Activated CD8-positive, alpha-beta memory T cell treated with anti-CD3 and anti-CD28 coated beads for 48 hours (primary cell): ENCODE results near the gene PCDHB8.
"Not testable (repeated sequence)": the region's sequence is repeated elsewhere in the genome, so short reads cannot be mapped to it uniquely, and the experiment has no call there.

Experiments used
- DNase-seq, 3 experiments: peaks; one replicate each; pipeline ENCODE4 v3.0.0-alpha.2; 2020; ENCODE audit warnings: low read depth in 2 of 3, low spot score in 2 of 3

PCDHB8 gene

DNA sequence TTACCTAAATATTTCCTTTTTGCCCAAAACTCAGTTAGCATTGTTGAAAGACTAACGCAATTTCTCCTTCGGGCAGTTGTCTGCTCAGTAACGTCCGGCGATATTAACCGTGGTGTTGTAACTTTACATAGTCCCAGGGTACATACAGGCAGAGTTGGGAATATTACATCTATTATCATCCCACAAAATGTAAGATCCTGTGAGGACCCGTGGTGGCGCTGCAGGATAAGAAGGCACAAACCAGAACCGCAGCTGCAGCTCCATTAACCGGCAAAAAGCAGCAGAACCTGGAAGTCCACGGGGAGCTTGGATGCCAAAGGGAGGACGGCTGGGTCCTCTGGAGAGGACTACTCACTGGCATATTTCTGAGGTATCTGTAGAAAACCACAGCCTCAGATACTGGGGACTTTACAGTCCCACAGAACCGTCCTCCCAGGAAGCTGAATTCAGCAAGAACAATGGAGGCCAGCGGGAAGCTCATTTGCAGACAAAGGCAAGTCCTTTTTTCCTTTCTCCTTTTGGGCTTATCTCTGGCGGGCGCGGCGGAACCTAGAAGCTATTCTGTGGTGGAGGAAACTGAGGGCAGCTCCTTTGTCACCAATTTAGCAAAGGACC lies at the start of gene PCDHB8:
Gene PCDHB8 (plus strand): TSS at position 214 of the 615 bp plus-strand sequence. CDS start 245 bp downstream, at position 459.
- DNase-seq, result not testable (repeated sequence)

DNA sequence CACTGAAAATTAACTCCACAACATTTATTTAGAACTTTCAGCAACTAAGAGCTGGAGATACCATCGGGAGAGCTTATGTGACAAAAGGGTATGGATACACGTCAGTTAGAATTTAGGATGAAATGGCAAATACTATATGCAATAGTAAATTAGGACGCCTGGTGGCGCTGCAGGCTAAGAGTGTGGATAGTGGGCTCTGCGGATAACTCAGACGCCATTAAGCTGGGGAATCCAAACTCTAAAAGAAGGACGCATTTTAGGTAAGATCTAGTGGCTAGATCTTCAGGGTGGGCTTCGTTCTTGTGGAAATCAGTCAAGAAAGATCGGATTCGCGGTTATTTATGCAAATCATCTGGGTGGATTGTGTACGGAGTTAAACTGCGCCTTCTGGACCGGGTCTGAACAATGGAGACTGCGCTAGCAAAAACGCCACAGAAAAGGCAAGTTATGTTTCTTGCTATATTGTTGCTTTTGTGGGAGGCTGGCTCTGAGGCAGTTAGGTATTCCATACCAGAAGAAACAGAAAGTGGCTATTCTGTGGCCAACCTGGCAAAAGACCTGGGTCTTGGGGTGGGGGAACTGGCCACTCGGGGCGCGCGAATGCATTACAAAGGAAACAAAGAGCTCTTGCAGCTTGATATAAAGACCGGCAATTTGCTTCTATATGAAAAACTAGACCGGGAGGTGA lies 42.4 kb upstream of the PCDHB8 start, which contains the start of gene PCDHB5:
Gene PCDHB5 (plus strand): TSS at position 177 of the 688 bp plus-strand sequence. CDS start 229 bp downstream, at position 406.
- no peak for DNase-seq

- no peak for DNase-seq
Measured at GRCh38 chr5:141135718-141136266, 41.8 kb upstream of the PCDHB8 start.

DNA sequence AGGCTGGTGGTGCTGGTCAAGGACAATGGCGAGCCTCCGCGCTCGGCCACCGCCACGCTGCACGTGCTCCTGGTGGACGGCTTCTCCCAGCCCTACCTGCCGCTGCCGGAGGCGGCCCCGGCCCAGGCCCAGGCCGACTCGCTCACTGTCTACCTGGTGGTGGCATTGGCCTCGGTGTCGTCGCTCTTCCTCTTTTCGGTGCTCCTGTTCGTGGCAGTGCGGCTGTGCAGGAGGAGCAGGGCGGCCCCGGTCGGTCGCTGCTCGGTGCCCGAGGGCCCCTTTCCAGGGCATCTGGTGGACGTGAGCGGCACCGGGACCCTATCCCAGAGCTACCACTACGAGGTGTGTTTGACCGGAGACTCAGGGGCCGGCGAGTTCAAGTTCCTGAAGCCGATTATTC lies 40.2 kb upstream of the PCDHB8 start:
- not testable (repeated sequence) for DNase-seq

DNA sequence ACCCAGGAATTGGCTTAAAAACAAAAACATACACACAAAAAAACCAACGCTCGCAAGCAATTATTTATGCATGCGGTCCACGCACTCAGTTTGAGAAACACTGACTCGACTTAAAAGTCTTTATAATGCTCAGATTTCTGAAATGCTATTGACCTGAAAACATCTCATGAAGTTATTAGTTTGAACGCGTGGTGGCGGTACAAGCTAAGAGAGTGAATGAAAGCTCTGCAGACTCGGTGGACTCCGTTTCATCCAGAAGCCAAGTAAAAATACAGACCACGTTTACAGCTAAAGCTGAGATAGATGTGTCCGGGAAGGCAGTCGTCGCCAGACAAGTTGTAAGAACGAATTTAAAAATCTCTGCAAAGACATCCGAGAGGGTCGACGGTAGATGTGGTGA lies 27.8 kb upstream of the PCDHB8 start, which contains the start of gene PCDHB6:
Gene PCDHB6 (plus strand): TSS at position 246 of the 400 bp plus-strand sequence. CDS start 201 bp downstream, outside the sequence.
- no peak for DNase-seq

- DNase-seq, result no peak
Measured at GRCh38 chr5:141150224-141150992, 27.2 kb upstream of the PCDHB8 start.

- DNase-seq, result no peak
Measured at GRCh38 chr5:141150993-141151325, 26.6 kb upstream of the PCDHB8 start.

GRCh38 chr5:141151632-141152031 lies 26.0 kb upstream of the PCDHB8 start:
- DNase-seq, result not testable (repeated sequence)

- not testable (repeated sequence) for DNase-seq
Measured at GRCh38 chr5:141152096-141152495, 25.5 kb upstream of the PCDHB8 start.

- no peak for DNase-seq
Measured at GRCh38 chr5:141155540-141156374, 21.8 kb upstream of the PCDHB8 start.

DNA sequence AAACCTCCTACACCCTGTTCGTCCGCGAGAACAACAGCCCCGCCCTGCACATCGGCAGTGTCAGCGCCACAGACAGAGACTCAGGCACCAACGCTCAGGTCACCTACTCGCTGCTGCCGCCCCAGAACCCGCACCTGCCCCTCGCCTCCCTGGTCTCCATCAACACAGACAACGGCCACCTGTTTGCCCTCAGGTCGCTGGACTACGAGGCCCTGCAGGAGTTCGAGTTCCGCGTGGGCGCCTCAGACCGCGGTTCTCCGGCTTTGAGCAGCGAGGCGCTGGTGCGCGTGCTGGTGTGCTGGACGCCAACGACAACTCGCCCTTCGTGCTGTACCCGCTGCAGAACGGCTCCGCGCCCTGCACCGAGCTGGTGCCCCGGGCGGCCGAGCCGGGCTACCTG lies 20.2 kb upstream of the PCDHB8 start:
- DNase-seq, result not testable (repeated sequence)

- not testable (repeated sequence) for DNase-seq
Measured at GRCh38 chr5:141157901-141158300, 19.7 kb upstream of the PCDHB8 start.

DNA sequence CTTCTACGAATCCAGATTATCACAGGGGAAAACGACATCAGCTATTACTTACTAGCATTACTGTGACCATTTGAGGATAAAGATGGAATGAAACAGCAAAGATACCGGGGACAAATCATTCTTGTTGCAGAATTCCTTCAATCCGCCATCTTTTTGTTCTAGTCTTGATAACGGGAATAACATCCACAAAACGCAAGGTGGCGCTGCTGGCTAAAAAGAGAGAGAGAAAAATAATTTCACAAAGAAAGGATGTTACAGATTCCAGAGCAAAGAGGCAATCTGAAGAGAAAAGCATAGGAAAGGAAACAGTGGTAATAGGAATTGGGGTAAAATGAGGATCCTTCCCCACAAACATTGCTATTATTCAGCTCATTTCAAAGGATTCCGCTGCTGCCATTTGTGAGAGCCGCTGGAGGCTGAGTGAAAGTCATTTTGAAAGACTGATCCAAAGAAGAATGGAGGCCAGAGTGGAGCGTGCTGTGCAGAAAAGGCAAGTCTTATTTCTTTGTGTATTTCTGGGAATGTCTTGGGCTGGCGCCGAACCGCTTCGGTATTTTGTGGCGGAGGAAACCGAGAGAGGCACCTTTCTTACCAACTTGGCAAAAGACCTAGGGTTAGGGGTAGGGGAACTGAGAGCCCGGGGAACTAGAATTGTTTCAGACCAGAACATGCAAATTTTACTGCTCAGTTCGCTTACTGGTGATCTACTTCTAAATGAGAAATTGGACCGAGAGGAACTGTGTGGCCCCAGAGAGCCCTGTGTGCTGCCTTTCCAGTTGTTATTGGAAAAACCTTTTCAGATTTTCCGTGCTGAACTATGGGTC lies 5.0 kb upstream of the PCDHB8 start, which contains the start of gene PCDHB7:
Gene PCDHB7 (plus strand): TSS at position 264 of the 824 bp plus-strand sequence. CDS start 192 bp downstream, at position 456.
- no peak for DNase-seq

- DNase-seq, result not testable (repeated sequence)
Measured at GRCh38 chr5:141174291-141175104, 3.1 kb upstream of the PCDHB8 start.

DNA sequence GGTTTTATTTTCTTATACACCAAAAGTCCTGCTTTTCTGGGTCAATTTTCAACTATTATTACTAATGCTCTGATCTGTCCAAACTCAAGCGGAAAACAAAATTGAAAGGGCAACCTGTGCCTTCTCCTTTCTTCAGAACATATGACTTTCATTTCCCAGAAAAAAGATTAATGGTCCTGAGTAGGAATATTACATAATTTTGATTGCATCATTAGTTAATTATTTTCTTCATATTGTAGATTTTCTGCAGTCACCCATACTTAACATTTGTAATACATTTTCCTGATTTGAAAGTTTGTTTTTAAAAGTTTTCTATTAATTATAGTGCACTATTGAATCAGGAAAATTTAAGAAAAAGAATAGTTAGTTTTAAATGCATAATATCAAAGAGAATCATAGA lies 1.7 kb upstream of the PCDHB8 start:
- DNase-seq, result no peak

GRCh38 chr5:141179371-141179770 lies 1.8 kb downstream of the PCDHB8 start:
- not testable (repeated sequence) for DNase-seq

DNA sequence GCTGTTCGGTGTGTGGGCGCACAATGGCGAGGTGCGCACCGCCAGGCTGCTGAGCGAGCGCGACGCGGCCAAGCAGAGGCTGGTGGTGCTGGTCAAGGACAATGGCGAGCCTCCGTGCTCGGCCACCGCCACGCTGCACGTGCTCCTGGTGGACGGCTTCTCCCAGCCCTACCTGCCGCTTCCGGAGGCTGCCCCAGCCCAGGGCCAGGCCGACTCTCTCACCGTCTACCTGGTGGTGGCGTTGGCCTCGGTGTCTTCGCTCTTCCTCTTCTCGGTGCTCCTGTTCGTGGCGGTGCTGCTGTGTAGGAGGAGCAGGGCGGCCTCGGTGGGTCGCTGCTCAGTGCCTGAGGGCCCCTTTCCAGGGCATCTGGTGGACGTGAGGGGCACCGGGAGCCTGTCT lies 2.3 kb downstream of the PCDHB8 start:
- not testable (repeated sequence) for DNase-seq

DNA sequence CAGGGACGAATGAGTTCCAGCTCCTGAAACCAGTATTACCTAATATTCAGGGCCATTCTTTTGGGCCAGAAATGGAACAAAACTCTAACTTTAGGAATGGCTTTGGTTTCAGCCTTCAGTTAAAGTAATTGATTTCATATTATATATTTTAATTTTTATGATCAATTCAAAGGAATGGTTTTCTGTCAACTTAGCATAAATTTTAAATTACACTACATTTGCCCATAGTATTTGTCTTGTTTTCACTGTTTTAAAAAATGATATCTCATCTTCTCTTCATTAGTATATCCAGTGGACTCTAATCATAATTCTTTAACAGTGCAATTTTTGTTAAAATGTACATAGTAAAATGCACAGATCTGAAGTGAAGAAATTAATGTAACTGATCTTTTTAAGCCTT lies 2.7 kb downstream of the PCDHB8 start:
- no peak for DNase-seq

DNA sequence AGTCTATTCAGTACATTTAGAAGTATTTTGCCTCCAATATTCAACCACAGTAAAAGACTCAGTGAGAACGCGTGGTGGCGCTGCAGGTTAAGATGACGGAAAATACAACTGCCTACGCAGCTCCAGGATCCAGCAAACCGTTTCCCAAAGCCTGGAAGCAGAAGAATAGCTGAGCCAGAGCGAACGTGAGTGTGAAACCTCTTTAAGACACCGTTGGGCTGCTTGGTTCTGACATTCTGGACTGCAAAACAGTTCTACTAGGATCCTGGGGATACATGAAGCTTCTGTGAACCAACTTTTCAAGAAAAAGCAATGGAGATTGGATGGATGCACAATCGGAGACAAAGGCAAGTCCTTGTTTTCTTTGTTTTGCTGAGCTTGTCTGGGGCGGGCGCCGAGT lies 4.7 kb downstream of the PCDHB8 start, which contains the start of gene PCDHB16:
Gene PCDHB16 (plus strand): TSS at position 140 of the 400 bp plus-strand sequence. CDS start 173 bp downstream, at position 313.
- DNase-seq, result no peak
